HK-2 (cell line): ENCODE data around the gene TMEM17.

ENCODE experiments used
- DNase-seq: peaks from one replicate; pipeline ENCODE4 v3.0.0-alpha.2; 2018; ENCODE audit not compliant: unreplicated experiment

Gene TMEM17

DNA sequence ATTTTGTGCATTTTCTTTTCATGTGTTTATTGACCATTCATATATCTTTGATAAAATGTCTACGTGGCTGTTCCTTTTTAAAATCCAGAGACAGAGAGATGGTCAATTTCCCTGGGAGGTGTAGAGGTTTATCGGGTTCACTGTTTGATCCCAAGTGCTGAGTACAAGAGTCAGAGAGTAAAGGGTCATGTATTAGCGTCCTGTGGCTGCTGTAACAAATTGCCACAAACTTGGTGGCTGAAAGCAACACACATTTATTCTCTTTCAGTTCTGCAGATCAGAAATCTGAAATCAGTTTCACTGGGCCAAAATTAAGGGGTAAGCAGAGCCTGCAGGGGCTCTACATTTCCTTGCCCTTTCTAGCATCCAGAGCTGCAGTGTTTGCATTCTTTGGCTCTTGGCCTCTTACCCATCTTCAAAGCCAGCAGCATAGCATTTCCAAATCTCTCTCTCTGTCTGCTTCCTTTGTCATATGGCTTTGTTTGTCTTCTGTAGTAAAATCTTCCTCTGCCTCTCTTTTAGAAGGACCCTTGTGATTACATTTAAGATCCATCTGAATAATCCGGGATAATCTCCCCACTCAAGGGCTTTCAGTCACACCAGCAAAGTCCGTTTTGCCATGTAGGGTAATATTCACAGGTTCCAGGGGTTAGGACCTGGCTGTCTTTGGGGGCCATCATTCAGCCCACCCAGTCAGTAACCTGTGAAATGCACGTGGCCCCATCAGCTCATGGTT, 49.9 kb downstream of the TMEM17 start:
- no peak for DNase-seq

DNA sequence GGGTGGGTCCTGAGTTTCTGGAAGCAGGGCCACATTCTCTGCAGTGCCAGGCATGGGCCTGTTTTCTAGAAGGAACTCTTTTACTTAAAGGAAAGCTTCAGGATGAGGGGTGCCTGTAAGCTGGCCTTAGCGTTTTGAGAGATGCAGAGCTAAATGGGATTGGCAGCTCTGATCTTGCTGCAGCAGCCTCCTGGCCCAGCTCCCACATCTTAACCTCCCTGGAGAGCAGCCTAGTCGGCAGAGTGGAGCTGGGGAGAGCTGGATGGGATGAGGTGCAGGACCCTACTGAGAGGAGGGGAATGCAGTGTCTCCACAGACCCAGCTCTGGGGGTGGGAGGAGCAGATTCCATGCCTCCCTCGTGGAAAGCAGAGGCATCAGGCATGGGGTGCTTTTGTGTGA, 52.0 kb downstream of the TMEM17 start:
- no peak for DNase-seq

GRCh38 chr2:62452701-62453454, 53.1 kb downstream of the TMEM17 start:
- DNase-seq: peak; percentile 18

- DNase-seq: no peak
Observed at GRCh38 chr2:62450716-62451191, 55.2 kb downstream of the TMEM17 start.
